Measurements from ENCODE around the gene CKAP5. TPM values are rescaled to one million over a fixed set of nuclear protein-coding genes. Genes with fewer than 3 reads are reported as not detected.

The CKAP5 gene
- total RNA-seq, 1 donor from 2014 or later, result 121 TPM

GRCh38 chr11:46876471-46876870 lies 30.4 kb upstream of the CKAP5 start:
- H3K36me3 Mint-ChIP-seq (ENCODE audit: low read depth), result no peaks in the 10 kb centered on the region
- DNase-seq (ENCODE audit: low spot score), result no peak
- no peak overlapping the region for H3K4me3 Mint-ChIP-seq
- no peaks in the 10 kb centered on the region for H3K9me3 Mint-ChIP-seq
- H3K27ac Mint-ChIP-seq, result no peak overlapping the region
- H3K27me3 Mint-ChIP-seq (ENCODE audit: insufficient read depth), result peaks cover 4% of the 10 kb centered on the region
- no peaks in the 10 kb centered on the region for H3K4me1 Mint-ChIP-seq (ENCODE audit: low read depth)
- intact Hi-C loops (cut with micrococcal nuclease), result no loop called here

- Mint-ChIP-seq H3K27ac (no peak overlapping the region), H3K27me3 (ENCODE audit: insufficient read depth) (peaks cover 11% of the 10 kb centered on the region), H3K4me1 (ENCODE audit: low read depth) (no peaks in the 10 kb centered on the region), H3K36me3 (ENCODE audit: low read depth) (no peaks in the 10 kb centered on the region), H3K9me3 (no peaks in the 10 kb centered on the region), H3K4me3 (no peak overlapping the region)
- DNase-seq (ENCODE audit: low spot score), result no peak
- intact Hi-C loops (cut with micrococcal nuclease), result no loop called here
Measured at GRCh38 chr11:46874586-46874985, 28.5 kb upstream of the CKAP5 start.

- no peaks in the 10 kb centered on the region for H3K36me3 Mint-ChIP-seq (ENCODE audit: low read depth)
Measured at GRCh38 chr11:46868912-46869311, 22.8 kb upstream of the CKAP5 start.

GRCh38 chr11:46865340-46865739 lies 19.3 kb upstream of the CKAP5 start:
- Mint-ChIP-seq H3K4me3 (no peak overlapping the region), H3K27me3 (ENCODE audit: insufficient read depth) (peaks cover 26% of the 10 kb centered on the region), H3K9me3 (no peaks in the 10 kb centered on the region), H3K36me3 (ENCODE audit: low read depth) (no peaks in the 10 kb centered on the region), H3K27ac (no peak overlapping the region), H3K4me1 (ENCODE audit: low read depth) (no peaks in the 10 kb centered on the region)
- no peak for DNase-seq (ENCODE audit: low spot score)
- intact Hi-C loops (cut with micrococcal nuclease), result no loop called here

More at GRCh38 chr11:46868912-46869311, 22.8 kb upstream of the CKAP5 start:
- Mint-ChIP-seq H3K27ac (no peak overlapping the region), H3K4me1 (ENCODE audit: low read depth) (no peaks in the 10 kb centered on the region), H3K9me3 (no peaks in the 10 kb centered on the region), H3K27me3 (ENCODE audit: insufficient read depth) (peaks cover 27% of the 10 kb centered on the region), H3K4me3 (no peak overlapping the region)
- intact Hi-C loops (cut with micrococcal nuclease), result no loop called here
- DNase-seq (ENCODE audit: low spot score), result no peak

GRCh38 chr11:46860218-46860617 lies 14.1 kb upstream of the CKAP5 start:
- Mint-ChIP-seq H3K4me1 (ENCODE audit: low read depth) (no peaks in the 10 kb centered on the region), H3K36me3 (ENCODE audit: low read depth) (no peaks in the 10 kb centered on the region), H3K4me3 (no peak overlapping the region), H3K27me3 (ENCODE audit: insufficient read depth) (peaks cover 11% of the 10 kb centered on the region), H3K9me3 (no peaks in the 10 kb centered on the region), H3K27ac (no peak overlapping the region)
- no peak for DNase-seq (ENCODE audit: low spot score)
- intact Hi-C loops (cut with micrococcal nuclease), result no loop called here

GRCh38 chr11:46858920-46859546 lies 13.0 kb upstream of the CKAP5 start:
- intact Hi-C loops (cut with micrococcal nuclease), result no loop called here
- no peaks in the 10 kb centered on the region for H3K36me3 Mint-ChIP-seq (ENCODE audit: low read depth)
- H3K27me3 Mint-ChIP-seq (ENCODE audit: insufficient read depth), result peaks cover 7% of the 10 kb centered on the region
- no peak overlapping the region for H3K27ac Mint-ChIP-seq
- no peak for DNase-seq (ENCODE audit: low spot score)
- H3K9me3 Mint-ChIP-seq, result no peaks in the 10 kb centered on the region
- no peak overlapping the region for H3K4me3 Mint-ChIP-seq
- H3K4me1 Mint-ChIP-seq (ENCODE audit: low read depth), result no peaks in the 10 kb centered on the region

GRCh38 chr11:46857666-46858065 lies 11.6 kb upstream of the CKAP5 start:
- intact Hi-C loops (cut with micrococcal nuclease), result no loop called here
- Mint-ChIP-seq H3K9me3 (no peaks in the 10 kb centered on the region), H3K36me3 (ENCODE audit: low read depth) (no peaks in the 10 kb centered on the region), H3K27ac (no peak overlapping the region), H3K27me3 (ENCODE audit: insufficient read depth) (peaks cover 5% of the 10 kb centered on the region), H3K4me3 (no peak overlapping the region), H3K4me1 (ENCODE audit: low read depth) (no peaks in the 10 kb centered on the region)
- DNase-seq (ENCODE audit: low spot score), result no peak

GRCh38 chr11:46856605-46857343 lies 10.7 kb upstream of the CKAP5 start:
- Mint-ChIP-seq H3K27me3 (ENCODE audit: insufficient read depth) (peaks cover 5% of the 10 kb centered on the region), H3K4me3 (no peak overlapping the region), H3K27ac (no peak overlapping the region), H3K36me3 (ENCODE audit: low read depth) (no peaks in the 10 kb centered on the region), H3K9me3 (no peaks in the 10 kb centered on the region), H3K4me1 (ENCODE audit: low read depth) (no peaks in the 10 kb centered on the region)
- intact Hi-C loops (cut with micrococcal nuclease), result no loop called here
- DNase-seq (ENCODE audit: low spot score), result no peak

GRCh38 chr11:46855863-46856262 lies 9.8 kb upstream of the CKAP5 start:
- peaks cover 5% of the 10 kb centered on the region for H3K27me3 Mint-ChIP-seq (ENCODE audit: insufficient read depth)
- H3K4me3 Mint-ChIP-seq, result no peak overlapping the region
- no peaks in the 10 kb centered on the region for H3K4me1 Mint-ChIP-seq (ENCODE audit: low read depth)
- H3K27ac Mint-ChIP-seq, result no peak overlapping the region
- H3K36me3 Mint-ChIP-seq (ENCODE audit: low read depth), result no peaks in the 10 kb centered on the region
- intact Hi-C loops (cut with micrococcal nuclease), result no loop called here
- DNase-seq (ENCODE audit: low spot score), result no peak
- H3K9me3 Mint-ChIP-seq, result no peaks in the 10 kb centered on the region

GRCh38 chr11:46855167-46855566 lies 9.1 kb upstream of the CKAP5 start:
- H3K4me3 Mint-ChIP-seq, result no peak overlapping the region
- no peaks in the 10 kb centered on the region for H3K4me1 Mint-ChIP-seq (ENCODE audit: low read depth)
- H3K27ac Mint-ChIP-seq, result no peak overlapping the region
- no peaks in the 10 kb centered on the region for H3K9me3 Mint-ChIP-seq
- H3K36me3 Mint-ChIP-seq (ENCODE audit: low read depth), result no peaks in the 10 kb centered on the region
- DNase-seq (ENCODE audit: low spot score), result no peak
- intact Hi-C loops (cut with micrococcal nuclease), result no loop called here
- H3K27me3 Mint-ChIP-seq (ENCODE audit: insufficient read depth), result peaks cover 3% of the 10 kb centered on the region

- Mint-ChIP-seq H3K27me3 (ENCODE audit: insufficient read depth) (peaks cover 4% of the 10 kb centered on the region), H3K27ac (no peak overlapping the region), H3K4me3 (no peak overlapping the region), H3K9me3 (no peaks in the 10 kb centered on the region), H3K36me3 (ENCODE audit: low read depth) (peaks cover 4% of the 10 kb centered on the region), H3K4me1 (ENCODE audit: low read depth) (peaks cover 10% of the 10 kb centered on the region)
- DNase-seq (ENCODE audit: low spot score), result no peak
- intact Hi-C loops (cut with micrococcal nuclease), result no loop called here
Measured at GRCh38 chr11:46850829-46851380, 4.8 kb upstream of the CKAP5 start.

GRCh38 chr11:46849631-46850030 lies 3.6 kb upstream of the CKAP5 start:
- no peaks in the 10 kb centered on the region for H3K9me3 Mint-ChIP-seq
- peaks cover 4% of the 10 kb centered on the region for H3K27me3 Mint-ChIP-seq (ENCODE audit: insufficient read depth)
- no peak for DNase-seq (ENCODE audit: low spot score)
- intact Hi-C loops (cut with micrococcal nuclease), result loop anchor here (5.0 kb wide), 1 partner anchor 578 kb away; the partner anchor contains the start of gene PSMC3
- no peak overlapping the region for H3K4me3 Mint-ChIP-seq
- H3K27ac Mint-ChIP-seq, result no peak overlapping the region
- H3K36me3 Mint-ChIP-seq (ENCODE audit: low read depth), result peaks cover 8% of the 10 kb centered on the region
- H3K4me1 Mint-ChIP-seq (ENCODE audit: low read depth), result peaks cover 19% of the 10 kb centered on the region

GRCh38 chr11:46846510-46846830 lies 390 bp upstream of the CKAP5 start:
- DNase-seq (ENCODE audit: low spot score), result no peak
- no peaks in the 10 kb centered on the region for H3K9me3 Mint-ChIP-seq
- peak overlapping the region; percentile 98 for H3K27ac Mint-ChIP-seq
- H3K27me3 Mint-ChIP-seq (ENCODE audit: insufficient read depth), result peaks cover 4% of the 10 kb centered on the region
- peaks cover 13% of the 10 kb centered on the region for H3K36me3 Mint-ChIP-seq (ENCODE audit: low read depth)
- peaks cover 41% of the 10 kb centered on the region for H3K4me1 Mint-ChIP-seq (ENCODE audit: low read depth)
- H3K4me3 Mint-ChIP-seq, result peak overlapping the region; percentile 98
- intact Hi-C loops (cut with micrococcal nuclease), result loop anchor here (1.0 to 5.0 kb wide), 7 partner anchors 20 to 581 kb away; partner anchors contain the start of genes ARHGAP1, ATG13, CSTPP1 and DDB2
